Kidney epithelial cell (primary cell): ENCODE data around the gene PRKAA1. TPM values are rescaled to one million over a fixed set of nuclear protein-coding genes. Genes with fewer than 3 reads are reported as not detected.
"Not testable (repeated sequence)": the region's sequence is repeated elsewhere in the genome, so short reads cannot be mapped to it uniquely, and the experiment has no call there.

ENCODE experiments used
- DNase-seq: peaks from one replicate; pipeline ENCODE4 v3.0.0-alpha.2; 2010; ENCODE audit warnings: low read depth
- H3K27me3 ChIP-seq: 2 replicates; pipeline ENCODE4 v1.6.0; 2011; ENCODE audit warnings: low read length; ENCODE audit not compliant: control insufficient read depth, insufficient read depth
- H3K36me3 ChIP-seq: 2 replicates; pipeline ENCODE4 v1.5.1; 2011; ENCODE audit warnings: low read length; ENCODE audit not compliant: control insufficient read depth, insufficient read depth
- H3K4me3 ChIP-seq: 2 replicates; pipeline ENCODE4 v1.5.1; 2011; ENCODE audit warnings: low read depth, mild to moderate bottlenecking, control low read depth, low read length
- total RNA-seq: library from RNA; depleted of rRNA; stranded (reverse); fragments of >200 nt; gene quantifications from 2 replicates; pipeline ENCODE4 v1.2.3, GENCODE V29; 2015
- TF ChIP-seq, protein P1 (sequence below): IDR thresholded peaks from 2 replicates; pipeline ENCODE4 v1.5.1; 2011; ENCODE audit warnings: mild to moderate bottlenecking, moderate library complexity, low read length, control low read depth, inconsistent platforms; ENCODE audit not compliant: insufficient read depth, poor library complexity, severe bottlenecking

PRKAA1 gene
- total RNA-seq, 1 donor from 2014 or later = 46.6 TPM

DNA sequence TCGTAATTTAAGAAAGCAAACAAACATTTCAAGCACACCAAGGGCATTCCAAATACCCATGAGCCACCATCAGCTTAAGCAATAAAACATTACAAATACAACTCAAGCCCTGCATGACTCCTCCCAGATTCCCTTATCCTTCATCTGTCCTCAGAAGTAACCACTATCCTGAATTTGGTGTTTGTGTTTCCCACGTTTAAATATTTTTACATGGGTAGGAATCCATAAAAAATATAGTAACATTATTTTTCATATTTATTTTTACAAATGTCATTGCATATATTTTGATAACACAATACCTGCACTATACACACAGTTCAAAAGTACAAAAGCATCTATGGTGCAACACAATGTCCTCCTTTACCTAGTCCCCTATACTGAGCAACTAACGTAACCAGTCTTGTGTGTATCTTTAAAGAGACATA is 6.4 kb downstream of the PRKAA1 start:
- TF ChIP-seq, protein P1, sequence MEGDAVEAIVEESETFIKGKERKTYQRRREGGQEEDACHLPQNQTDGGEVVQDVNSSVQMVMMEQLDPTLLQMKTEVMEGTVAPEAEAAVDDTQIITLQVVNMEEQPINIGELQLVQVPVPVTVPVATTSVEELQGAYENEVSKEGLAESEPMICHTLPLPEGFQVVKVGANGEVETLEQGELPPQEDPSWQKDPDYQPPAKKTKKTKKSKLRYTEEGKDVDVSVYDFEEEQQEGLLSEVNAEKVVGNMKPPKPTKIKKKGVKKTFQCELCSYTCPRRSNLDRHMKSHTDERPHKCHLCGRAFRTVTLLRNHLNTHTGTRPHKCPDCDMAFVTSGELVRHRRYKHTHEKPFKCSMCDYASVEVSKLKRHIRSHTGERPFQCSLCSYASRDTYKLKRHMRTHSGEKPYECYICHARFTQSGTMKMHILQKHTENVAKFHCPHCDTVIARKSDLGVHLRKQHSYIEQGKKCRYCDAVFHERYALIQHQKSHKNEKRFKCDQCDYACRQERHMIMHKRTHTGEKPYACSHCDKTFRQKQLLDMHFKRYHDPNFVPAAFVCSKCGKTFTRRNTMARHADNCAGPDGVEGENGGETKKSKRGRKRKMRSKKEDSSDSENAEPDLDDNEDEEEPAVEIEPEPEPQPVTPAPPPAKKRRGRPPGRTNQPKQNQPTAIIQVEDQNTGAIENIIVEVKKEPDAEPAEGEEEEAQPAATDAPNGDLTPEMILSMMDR = no peak
- DNase-seq = no peak
- no peaks in the 10 kb centered on the region for H3K27me3 ChIP-seq
- no peaks in the 10 kb centered on the region for H3K36me3 ChIP-seq
- H3K4me3 ChIP-seq = no peak overlapping the region

DNA sequence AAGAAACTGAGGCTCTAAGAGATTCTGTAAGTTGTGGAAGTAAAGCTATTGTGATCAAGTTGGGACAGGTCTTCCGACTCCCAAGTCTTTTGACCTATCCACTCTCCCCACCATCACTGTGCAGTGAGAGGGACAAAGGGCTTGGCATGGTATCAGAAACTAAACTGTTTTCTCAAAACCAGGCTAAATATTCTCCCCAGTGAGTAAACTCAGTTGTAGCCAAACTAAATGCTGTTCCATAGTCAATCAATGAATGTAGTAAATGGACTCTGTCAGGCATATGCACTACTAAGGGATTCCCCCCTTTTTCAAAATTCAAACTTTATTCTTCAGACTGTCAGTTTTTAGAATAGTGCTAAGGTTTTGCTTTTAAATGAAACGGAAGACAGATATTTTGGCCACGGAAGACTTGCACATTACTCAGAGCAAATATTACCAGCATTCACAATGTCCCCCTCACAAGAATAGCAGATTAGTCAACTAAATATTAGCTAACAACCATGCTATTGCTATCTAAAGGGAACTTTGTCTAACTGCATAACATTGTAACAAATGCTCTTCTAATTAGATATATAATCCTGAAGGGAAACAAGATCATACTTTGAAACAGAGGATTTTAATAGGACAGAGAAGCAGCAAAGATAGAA is 7.1 kb downstream of the PRKAA1 start:
- TF ChIP-seq, protein P1 = no peak
- no peaks in the 10 kb centered on the region for H3K36me3 ChIP-seq
- H3K4me3 ChIP-seq = no peak overlapping the region
- no peaks in the 10 kb centered on the region for H3K27me3 ChIP-seq
- no peak for DNase-seq

DNA sequence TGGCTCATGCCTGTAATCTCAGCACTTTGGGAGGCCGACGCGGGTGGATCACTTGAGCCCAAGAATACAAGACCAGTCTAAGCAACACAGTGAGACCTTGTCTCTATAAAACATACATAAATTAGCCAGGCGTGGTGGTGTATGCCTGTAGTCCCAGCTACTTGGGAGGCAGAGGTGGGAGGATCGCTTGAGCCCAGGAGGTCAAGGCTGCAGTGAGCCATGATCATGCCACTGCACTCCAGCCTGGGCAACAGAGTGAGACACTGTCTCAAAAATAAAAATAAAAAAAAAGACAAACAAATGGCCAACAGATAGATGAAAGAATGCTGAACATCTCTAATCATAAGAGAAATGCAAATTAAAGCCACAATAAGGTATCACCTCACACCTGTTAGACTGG is 9.2 kb downstream of the PRKAA1 start:
- H3K36me3 ChIP-seq, DNase-seq, H3K4me3 ChIP-seq, H3K27me3 ChIP-seq: not testable (repeated sequence)

DNA sequence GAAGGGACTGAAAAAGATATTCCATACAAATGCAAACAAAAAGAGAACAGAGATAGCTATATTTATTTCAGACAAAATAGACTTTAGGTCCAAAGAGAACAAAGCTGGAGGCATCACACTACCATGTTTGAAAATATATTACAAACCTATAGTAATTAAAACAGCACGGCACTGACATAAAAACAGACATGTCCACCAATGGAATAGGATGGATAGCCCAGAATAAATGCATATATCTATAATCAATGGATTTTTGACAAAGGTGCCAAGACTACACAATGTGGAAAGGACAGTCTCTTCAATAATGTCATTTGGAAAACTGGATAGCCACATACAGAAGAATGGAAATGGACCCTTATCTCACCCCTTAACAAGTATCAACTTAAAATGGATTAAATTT is 10.2 kb downstream of the PRKAA1 start:
- DNase-seq = no peak
- Histone ChIP-seq H3K4me3 (no peak overlapping the region), H3K36me3 (no peaks in the 10 kb centered on the region), H3K27me3 (no peaks in the 10 kb centered on the region)
- TF ChIP-seq, protein P1 = no peak

DNA sequence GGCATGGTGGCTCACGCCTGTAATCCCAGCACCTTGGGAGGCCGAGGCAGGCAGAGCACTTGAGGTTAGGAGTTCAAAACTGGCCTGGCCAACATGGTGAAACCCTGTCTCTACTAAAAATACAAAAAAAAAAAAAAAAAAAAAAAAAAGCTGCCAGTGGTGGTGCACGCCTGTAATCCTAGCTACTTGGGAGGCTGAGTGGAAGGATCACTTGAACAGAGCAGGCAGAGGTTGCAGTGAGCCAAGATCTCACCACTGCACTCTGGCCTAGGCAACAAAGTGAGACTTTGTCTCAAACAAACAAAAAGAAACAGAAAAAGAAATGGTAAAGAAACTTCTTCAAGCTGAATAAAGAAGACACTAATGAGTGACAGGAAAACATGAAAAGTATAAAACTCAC is 11.5 kb downstream of the PRKAA1 start:
- H3K27me3 ChIP-seq, DNase-seq, H3K4me3 ChIP-seq, H3K36me3 ChIP-seq: not testable (repeated sequence)

DNA sequence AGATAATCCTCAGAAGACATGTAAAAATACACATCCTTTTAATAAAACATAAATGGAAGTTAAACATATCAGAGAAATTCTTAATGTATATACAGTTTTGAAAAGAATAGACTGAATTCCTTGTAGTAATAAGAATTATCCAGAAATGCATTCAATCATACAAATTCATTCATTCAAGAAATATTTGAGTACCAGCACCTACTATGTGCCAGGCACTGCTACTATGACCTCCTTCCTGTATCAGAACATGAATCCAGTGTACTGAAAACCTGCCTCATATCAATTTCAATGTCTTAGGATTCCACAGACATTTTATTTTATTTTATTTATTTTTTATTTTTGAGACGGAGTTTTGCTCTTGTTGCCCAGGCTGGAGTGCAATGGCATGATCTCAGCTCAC is 13.3 kb downstream of the PRKAA1 start:
- no peak overlapping the region for H3K4me3 ChIP-seq
- no peaks in the 10 kb centered on the region for H3K27me3 ChIP-seq
- TF ChIP-seq, protein P1 = no peak
- H3K36me3 ChIP-seq = no peaks in the 10 kb centered on the region
- DNase-seq = no peak

DNA sequence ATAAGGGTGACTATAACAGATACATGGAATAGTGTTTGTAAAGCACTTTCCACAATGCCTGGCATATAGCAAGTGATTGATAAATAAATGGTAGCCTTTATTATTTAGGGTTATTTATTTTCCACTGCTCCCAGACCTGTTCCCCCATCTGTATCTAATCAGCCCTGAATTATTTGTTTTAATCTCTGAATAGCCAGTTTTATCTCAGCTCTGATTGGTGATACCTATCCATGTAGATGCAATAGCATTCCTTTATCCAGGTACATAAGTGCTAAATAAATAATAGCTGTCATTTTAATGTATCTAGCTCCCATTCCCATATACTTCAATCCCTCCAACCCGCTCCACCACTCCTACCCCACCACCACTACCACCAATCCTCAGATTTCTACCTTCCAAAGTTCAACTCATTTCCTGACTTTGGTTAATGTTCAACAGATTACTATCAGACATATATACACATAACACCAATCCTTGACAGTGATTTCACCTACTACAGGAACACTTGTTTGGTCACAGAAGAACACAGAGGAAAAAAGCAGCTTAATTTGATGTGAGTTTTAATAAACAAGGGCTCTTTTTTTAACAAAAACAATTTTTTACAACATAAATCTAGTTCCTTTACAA is 14.0 kb downstream of the PRKAA1 start:
- H3K27me3 ChIP-seq = no peaks in the 10 kb centered on the region
- H3K4me3 ChIP-seq = no peak overlapping the region
- no peaks in the 10 kb centered on the region for H3K36me3 ChIP-seq
- no peak for DNase-seq
- TF ChIP-seq, protein P1 = no peak
